SIG-M5 treated with dmso at 0.1 percent for 504 hours (cell line): ENCODE results near the gene ZDHHC11B.
"Not testable (repeated sequence)": the region's sequence is repeated elsewhere in the genome, so short reads cannot be mapped to it uniquely, and the experiment has no call there.

Experiments used
- DNase-seq: peaks from one replicate; lab custom pipeline; 2025; ENCODE audit not compliant: unreplicated experiment; lab: John Stamatoyannopoulos, UW

Gene ZDHHC11B

GRCh38 chr5:754143-754632, 30.3 kb downstream of the ZDHHC11B start:
- not testable (repeated sequence) for DNase-seq

DNA sequence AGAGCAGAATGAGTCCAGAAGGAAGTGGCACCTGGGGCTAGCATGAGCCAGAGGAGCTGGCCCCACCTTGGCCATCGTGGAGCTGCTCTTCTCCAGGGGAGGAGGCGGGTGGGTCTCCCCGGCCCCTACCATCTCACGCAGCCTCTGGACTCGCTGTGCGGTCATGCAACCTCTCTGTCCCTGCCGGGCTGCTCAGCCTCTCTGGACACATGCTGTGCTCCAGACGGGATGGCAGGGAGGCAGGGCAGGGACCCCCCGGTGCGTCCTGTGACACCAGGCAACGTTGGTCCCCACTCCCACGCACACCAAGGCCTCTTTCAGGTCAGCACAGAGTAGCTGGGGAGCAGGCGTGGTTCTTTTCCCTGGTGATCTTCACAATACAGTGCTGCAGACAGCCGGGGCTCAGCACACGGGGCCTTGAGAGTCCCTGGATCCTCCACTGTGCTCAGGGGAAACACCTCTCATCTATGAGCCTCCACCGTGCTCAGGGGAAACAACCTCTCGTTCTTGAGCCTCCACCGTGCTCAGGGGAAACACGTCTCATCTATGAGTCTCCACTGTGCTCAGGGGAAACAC, 30.9 kb downstream of the ZDHHC11B start:
- DNase-seq: not testable (repeated sequence)

- DNase-seq: not testable (repeated sequence)
Measured at GRCh38 chr5:752532-753115, 31.9 kb downstream of the ZDHHC11B start.

DNA sequence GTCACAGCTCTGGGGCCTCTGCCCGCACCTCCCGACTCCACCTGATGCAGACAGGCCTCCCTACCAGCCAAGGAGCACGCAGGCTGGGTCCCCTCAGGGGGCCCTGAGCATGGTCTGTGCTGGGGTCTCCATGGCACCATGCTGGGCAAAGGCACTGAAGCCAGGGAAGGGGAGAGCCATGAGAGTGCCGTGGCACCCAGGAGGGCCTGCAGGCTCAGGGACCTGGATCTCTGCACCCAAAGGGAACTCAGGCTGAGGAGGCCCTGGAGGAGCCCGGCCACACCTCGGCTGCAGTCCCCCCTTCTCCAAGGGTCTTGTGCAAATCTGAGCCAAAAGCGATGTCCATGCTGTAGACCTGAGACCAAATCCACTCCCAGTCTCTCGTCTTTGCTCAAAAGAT, 32.5 kb downstream of the ZDHHC11B start:
- DNase-seq: not testable (repeated sequence)

- DNase-seq: no peak
Measured at GRCh38 chr5:751496-751895, 33.0 kb downstream of the ZDHHC11B start.

DNA sequence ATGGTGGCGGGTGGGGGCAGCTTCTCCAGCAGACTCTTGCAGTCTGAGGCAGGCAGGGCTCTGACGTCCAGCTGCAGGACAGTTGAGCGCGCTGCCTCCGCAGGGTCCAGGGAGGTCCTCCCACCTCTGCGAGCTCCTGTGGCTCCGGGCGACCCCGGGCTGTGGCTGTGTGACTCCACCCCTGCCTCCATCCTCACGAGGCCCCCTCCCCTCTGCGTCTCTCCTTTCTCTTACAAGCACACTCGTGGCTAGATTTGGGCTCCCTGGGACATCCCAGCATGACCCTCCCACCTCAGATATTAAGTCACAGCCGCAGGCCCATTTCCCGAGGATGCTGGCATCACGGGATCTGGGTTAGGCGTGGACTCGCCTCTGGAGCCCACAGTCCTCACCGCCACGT, 34.3 kb downstream of the ZDHHC11B start:
- DNase-seq: not testable (repeated sequence)

DNA sequence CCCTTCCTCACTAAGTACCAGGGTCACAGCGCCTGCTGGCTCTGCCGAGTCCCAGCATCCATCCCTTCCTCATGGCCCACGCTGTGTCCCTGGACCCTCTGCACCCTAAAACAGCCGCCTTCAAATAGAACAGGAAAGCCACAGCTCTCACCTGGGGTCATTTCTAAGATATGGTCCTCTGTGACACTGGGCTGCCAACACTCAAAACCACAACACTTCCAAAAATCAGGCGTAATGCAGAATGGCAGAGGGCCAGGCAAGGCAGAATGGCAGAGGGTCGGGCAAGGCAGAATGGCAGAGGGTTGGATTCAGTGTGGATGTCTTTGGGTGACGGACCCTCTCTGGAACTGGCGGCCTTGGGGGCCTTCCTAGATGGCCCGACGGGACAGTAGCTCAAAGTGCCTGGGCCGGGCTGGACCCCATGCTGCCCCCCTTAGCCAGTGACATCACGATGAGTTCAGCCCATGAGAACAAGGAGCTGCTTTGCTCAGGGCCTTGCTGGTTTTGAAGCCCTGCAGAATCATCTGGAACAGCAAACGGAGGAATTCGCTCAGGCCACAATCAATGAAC, 35.3 kb downstream of the ZDHHC11B start:
- DNase-seq: no peak

DNA sequence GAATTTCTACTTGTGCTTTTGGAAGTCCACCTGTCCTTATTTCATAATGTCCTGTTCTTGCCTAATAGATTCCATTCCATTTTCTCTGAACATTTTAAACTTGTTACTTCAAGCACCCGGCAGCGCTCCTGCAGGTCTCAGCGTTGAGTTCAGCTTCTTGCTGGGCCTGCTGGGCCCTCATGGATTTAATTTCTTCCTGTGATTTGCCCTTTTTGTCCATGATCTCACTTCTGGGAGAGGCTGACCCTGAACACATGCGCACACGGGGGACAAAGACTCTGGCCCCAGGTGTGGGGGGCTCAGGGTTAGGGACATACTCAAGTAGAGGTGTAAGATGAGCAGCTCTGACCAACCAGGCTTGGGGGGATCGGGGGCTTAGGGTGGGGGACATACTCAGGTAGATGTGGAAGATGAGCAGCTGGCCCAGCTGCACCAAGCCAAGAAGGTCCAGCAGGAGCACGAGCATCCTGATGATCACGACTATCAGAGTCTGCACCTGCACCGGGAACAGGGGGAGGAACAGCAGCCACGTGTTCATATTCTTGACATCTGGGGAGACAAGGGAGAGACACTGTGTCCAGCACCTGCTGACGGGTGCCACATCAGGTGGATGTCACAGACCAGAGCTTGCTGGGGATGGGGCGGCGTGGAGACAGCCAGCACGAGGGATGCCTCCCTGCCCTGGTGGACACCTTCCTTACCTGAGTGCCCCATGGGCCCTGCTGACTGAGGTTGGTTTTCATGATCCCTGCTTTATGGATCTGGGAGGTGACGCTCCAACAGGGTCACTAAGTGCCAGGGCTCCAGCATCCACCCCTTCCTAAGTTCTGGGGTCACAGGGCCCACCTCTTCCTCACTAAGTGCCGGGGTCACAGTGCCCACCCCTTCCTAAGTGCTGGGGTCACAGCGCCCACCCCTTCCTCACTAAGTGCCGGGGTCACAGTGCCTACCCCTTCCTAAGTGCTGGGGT, 36.2 kb downstream of the ZDHHC11B start:
- DNase-seq: not testable (repeated sequence)

GRCh38 chr5:747303-747844, 37.2 kb downstream of the ZDHHC11B start:
- not testable (repeated sequence) for DNase-seq

DNA sequence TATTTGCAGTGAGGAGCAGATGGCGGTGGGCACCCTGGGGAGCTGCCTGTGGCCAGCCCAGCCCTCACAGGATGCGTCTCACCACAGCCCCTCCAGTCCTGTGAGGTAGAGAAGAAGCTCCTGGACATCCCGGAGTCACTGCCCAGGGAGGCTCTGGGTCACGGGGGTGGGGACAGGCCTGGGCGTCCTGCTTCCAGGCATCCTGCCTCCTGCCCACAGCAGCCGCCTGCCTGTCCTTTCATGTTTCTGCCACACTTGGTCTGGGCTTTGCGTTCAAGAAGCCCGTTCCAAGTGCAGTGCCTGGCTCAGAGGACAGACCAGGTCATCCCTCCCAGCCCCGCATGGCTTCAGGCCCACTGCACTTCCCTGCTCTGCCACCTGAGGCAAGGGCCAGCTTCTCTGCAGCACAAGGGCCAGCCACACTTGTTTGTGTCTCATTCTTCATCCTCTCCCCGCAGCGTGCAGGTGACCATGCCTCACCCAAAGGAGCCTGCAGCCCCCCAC, 38.2 kb downstream of the ZDHHC11B start:
- DNase-seq: no peak

GRCh38 chr5:745272-746142, 39.0 kb downstream of the ZDHHC11B start:
- not testable (repeated sequence) for DNase-seq

DNA sequence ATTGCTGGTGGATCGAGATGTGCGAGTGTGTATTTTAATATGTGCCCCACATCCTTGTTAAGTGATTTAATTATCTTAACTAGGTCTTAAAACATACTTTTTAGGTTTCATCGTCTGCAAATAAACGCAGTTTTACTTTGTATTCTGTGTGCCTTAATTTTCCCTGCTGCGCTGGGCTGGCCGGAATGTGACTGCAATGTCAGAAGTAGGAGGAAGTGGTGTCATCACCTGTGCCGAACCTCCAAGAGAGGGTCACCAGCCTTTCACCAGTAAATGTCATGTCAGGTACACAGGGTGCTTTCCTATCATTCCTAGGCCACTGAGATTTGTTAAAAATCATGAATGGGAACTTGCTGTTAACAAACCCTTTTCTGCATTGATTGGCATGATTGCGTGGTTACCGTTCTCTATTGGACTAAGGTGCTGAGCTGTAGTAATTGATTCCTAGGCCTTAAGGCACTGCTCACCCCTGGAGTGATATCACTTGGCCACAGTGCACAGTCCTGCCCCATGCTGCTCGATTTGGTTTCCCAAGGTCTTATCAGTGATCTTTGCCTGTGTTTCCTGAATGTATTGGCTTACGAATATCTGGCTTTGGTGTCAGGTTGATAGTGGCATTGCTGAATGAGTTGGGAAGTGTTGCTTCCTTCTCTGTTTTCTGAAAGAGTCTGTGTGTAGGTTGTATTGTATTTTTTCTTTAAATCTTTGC, 40.7 kb downstream of the ZDHHC11B start:
- DNase-seq: not testable (repeated sequence)

DNA sequence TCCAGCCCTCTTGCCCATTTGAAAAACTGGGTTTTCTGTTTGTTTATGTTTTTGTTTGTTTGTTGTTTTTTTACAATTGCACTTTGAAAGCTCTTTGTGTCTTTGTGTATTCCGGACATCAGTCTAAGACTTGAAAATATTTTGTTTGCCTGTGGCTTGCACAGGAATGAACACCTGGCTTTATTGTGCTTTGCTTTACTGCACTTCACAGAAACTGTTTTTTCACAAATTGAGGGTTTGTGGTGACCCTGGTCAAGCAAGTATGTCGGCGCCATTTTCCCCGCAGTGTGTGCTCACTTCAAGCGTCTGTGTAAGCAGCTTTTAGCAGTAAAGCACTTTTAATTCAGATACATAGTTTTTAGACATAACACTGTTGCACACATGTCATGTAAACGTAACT, 42.3 kb downstream of the ZDHHC11B start:
- DNase-seq: not testable (repeated sequence)

GRCh38 chr5:734145-734544, 50.4 kb downstream of the ZDHHC11B start:
- DNase-seq: not testable (repeated sequence)

DNA sequence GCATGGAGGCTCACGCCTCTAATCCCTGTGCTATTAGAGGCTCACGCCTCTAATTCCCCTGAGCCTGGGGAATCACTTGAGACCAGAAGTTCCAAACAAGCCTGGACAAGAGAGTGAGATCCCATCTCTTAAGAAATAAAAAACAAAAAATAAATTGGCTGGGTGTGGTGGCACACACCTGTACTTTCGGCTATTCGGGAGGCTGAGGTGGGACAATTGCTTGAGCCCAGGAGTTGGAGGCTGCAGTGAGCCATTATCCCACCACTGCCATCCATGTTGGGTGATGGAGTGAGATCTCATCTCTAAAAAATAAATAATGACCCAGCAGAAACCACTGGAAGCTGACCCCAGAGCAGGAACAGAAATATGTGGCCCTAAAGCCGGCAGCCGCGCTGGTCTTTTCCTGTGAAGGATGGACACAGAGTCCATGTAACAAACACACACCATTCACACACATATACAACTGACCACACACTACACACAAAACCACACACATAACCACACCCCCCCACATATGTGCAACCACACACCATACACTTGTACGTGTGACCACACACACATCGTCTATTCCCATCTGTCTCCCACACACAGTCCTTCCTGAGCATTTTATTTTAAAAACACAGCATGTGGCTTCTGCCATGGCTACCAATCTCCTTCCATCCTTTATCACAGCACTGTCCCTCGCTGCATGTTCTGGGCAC, 51.6 kb downstream of the ZDHHC11B start:
- DNase-seq: not testable (repeated sequence)

DNA sequence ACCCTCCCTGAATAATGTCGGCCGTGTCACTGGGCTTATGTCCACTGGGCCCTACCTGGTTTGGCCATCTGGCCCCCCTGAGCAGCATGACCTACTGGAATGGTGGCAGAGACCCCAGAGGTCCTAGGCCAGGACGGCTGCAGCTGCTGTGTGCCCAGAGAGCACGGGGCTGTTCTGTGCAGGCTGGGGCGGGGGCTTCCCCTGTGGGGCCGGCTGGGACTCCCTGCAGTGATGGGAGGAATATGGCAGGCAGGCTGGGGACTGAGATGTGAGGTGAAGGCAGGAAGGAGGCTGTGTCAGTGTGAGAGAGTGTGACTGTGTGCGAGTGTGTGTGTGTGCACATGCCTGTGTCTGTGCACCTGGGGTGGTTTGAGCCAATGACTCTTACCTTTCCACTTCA, 55.3 kb downstream of the ZDHHC11B start:
- not testable (repeated sequence) for DNase-seq

- DNase-seq: not testable (repeated sequence)
Measured at GRCh38 chr5:727087-727486, 57.4 kb downstream of the ZDHHC11B start.

GRCh38 chr5:723865-724264, 60.7 kb downstream of the ZDHHC11B start:
- not testable (repeated sequence) for DNase-seq

GRCh38 chr5:723309-723708, 61.2 kb downstream of the ZDHHC11B start:
- not testable (repeated sequence) for DNase-seq
